Stromal cell of bone marrow (primary cell): ENCODE data around the gene THAP10.
"Not testable (repeated sequence)": the region's sequence is repeated elsewhere in the genome, so short reads cannot be mapped to it uniquely, and the experiment has no call there.

Experiments used
- DNase-seq: peaks from one replicate; pipeline ENCODE4 v3.0.0-alpha.2; 2012; ENCODE audit warnings: low read depth

THAP10 gene

DNA sequence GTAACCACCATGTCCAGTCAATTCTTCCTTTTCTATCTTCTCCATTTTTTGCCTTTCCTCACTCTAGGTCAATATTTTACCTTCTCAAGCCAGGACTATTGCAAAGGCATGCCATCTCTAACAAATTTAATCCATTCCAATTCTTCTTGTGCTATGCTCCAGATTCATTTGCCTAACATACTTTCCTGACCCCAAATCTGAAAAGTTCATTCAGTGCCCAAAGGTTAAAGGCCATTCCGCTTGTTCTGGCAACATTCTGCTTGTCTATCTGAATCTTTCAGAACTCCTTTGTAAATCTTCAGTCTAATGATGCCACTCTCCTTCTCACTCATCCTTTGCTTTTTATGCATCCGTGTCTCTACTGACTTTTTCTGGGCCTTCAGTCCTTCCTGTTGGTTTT is 15.6 kb downstream of the THAP10 start:
- DNase-seq: no peak

DNA sequence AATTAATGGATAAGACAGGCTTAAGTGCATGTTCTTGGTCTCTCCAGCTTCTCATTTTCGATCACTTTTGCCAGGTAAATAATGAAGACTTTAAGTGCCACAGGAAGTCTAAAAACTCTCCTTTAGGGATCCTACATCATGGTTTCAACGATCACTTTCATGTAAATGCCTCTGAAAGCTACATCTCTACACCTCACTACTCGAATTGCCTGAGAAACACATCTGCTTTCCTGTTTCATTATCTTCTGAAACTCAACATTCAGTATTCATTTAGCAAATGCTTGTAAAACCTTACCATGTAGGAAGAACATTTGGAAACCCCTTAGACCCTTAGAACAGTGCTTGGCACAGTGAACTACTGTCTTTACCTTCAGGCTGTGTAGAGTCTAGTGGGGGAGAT is 16.2 kb downstream of the THAP10 start:
- DNase-seq: no peak

DNA sequence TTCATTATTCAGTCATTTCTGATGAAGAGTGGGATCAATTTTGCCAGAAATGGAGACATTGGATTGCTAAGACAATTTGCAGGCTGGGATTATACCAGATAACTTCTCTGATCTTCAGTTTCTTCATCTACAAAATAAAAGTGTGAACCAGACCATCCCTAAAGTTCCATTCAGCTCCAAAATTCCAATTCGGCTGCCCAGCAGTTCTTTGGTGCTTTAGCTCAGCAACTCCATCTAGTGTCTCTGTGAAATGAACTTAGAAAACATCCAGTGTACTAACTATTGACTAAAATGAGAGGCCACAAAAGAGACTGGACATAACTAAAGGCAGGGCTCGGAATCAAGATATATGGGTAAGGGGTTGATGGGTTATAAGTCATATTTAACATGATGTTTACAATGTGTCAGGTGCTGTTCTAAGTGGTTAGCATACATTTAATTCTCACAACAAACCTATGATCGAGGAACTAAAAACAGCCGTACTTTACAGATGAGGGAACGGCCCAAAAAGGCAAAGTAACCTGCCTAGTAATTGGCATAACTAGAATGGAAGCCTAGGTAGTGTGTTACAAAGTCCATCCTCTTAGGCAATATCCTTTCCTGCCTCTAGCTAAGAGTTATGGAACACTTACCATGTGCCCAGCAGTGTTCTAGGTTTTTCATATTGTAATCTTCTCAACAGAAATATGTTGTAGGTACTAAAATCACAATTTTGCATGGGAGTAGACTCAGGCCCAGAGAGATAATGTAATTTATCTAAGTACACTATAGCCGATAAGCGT is 17.0 kb downstream of the THAP10 start:
- DNase-seq: no peak

DNA sequence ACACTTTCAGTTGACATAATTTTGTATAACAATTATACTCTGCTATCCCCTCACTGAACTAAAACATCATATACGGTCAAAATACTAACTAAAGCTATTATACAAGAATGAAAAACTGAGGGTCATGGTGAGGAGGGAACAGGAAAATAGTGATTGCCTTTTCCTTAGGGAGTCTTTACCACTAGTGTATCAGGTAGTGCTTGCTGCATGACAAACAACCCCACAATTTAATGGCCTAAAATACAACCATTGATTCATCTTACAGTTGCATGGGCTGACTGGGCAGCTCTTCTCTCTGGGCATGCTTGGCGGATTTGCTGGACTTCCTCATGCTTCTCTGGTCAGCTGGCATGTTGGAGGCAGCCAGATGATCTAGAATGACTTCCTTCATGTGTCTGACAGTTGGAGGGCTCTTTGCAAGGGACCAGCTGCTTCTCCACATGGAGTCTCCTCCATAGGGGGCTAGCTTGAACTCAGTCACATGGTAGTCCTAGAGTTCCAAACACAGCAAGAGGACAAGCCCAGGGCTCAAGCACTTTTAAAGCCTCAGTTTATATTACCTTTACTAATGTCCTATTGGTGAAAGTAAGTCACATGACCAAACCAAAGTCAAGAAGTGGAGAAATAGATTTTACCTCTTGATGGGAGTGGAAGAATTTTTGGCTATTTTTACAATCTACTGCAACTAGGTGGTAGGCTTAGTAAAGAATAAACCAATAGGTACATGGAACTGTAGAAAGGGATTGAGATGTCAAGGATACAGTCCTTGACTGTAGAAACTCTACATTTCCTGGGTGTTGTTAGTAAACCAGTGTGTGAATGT is 18.8 kb downstream of the THAP10 start:
- no peak for DNase-seq

DNA sequence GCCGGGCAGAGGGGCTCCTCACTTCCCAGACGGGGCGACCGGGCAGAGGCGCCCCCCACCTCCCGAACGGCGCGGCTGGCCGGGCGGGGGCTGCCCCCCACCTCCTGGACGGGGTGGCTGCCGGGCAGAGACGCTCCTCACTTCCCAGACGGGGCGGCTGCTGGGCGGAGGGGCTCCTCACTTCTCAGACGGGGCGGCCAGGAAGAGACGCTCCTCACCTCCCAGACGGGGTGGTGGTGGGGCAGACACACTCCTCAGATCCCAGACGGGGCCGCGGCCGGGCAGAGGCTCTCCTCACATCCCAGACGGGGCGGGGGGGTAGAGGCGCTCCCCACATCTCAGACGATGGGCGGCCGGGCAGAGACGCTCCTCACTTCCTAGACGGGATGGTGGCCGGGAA is 20.7 kb downstream of the THAP10 start:
- not testable (repeated sequence) for DNase-seq

DNA sequence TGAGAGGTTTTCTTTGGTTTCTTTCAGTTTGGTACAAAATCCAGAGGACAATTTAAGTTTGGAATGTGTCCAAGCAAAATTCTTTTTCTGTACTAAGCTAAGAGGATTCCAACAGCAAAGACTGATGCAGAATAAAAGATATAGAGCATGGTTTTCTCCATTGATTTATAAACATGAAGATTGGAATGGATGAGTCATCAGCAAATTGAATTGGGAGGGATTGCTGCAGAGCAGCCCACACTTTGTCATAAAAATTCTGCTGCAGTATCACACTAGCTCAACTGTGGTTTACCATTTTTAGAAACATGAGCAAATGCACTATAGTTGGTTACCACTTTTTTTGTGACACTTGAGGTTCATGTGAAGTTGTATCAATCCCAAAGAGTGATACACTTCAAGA is 22.2 kb downstream of the THAP10 start:
- peak; percentile 79 for DNase-seq

DNA sequence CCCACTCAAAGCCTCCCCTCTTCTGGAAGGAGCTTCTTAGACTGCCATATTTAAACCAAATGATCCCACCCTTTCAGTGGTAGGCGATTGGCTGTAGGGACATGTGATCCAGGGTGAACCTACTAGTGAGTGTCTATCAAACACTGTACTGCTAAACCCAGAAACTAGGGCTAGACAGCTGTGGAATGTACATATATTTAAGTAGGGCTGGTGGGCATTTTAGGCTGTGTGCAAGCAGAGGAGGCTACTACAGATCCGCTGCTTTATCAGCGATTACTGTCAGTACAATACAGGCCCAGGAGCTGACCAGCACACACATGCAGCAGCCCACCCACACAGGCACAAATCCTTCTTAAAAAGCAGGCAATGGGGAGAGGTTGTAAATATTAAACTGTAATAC is 22.9 kb downstream of the THAP10 start:
- no peak for DNase-seq

DNA sequence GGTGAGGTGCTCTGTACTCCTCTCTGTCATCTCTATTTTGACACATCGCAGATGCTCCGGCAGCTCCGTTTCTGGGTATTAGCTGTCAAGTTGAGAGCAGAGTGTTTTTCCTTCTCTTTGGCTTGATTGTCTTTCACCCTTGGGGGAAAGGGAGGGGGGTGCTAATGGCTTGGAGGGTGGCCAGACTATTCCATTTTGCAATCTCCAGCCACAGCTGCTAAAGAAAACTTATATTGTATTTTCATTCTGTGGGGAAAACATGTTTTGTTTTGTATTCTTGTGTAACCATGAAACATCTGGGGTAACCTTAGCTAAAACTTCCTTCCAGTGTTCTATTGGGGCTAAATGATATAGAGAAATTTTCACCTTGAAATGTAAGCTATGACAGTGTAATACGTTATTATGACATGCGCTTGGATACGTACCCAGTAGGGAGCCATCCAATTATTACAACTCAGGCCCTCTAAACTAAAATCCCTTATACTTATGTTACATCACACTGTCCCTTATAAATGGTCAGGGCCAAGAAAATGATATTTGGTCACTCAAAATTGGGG is 24.2 kb downstream of the THAP10 start:
- peak; percentile 77 for DNase-seq

DNA sequence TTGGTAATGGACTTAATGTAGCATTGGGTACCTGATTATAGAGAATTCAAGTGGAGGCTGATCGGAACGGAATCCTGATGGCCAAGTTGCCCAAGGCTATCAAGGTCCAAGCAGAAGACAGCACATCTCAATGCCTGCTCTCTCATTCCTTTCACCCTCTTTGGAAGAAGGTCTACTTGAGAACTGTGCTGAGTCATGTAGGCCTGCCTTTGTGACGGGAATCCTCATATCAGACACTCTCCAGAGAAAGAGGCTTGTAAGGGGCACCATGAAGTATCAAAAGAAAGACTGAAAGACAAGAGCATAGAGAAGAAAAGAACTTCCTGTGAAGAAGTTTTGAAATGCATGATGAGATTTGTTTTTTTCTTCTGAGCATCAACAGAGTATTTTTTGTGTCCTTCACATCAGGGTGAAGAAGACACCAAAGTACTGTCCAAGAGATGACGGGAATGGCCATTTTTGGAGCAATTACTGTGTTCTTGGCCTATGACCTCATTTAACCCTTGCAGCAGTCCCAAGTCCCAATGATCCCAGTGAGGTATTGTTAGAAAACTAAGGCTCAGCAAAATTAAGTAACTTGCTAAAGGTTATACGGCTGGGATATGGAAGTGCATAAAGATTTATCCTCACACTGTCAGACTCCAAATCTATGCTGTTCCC is 25.1 kb downstream of the THAP10 start:
- DNase-seq: no peak

DNA sequence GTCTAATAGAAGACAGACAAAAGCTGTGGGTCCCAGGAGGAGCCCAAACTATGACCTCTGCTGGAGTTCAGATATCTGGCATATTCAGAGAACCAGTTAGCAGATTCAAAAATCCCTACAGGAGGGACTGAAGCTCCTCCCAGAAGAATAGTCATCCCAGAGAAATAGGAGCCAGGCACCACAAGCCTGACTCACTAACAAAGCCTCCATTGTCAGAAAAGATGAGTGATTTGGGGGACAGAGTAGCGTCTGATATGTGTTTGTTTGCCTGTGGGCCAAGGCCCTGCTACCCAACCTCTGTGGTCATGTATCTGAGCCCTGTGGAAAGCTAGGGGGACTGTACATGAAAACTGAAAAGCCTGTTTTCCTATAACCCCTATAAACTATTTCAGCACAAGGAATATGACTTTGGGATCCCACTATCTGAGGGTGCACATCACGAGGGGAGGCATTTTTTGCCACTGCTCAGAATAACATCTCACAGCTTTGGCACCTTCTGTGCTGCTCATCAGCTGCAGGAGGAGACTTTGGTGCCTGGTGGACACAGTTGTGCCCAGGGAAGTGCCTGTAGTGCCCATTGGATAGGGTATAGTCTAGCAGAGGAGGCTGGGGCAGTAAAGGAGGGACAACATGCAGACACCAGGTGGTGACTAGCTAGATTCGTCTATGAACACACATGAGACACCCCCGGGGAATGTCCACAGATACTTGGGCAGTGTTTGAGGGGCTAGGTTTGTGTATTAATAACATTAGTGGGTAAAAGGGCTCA is 28.6 kb downstream of the THAP10 start:
- peak; percentile 89 for DNase-seq

DNA sequence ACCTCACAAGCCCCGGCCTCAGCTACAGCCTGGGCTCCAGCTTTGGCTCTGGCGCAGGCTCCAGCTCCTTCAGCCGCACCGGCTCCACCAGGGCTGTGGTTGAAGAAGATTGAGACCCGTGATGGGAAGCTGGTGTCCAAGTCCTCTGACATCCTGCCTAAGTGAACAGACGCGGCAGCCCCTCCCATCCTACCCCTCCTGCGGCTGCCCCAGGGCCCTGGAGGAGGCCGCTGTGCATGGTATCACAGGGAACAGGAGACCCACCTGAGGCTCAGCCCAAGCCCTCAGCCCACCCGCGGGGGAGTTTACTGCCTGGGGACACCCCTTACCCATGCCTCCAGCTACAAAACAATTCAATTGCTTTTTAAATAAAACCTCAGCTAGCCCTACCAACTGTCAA is 32.2 kb downstream of the THAP10 start:
- DNase-seq: no peak

DNA sequence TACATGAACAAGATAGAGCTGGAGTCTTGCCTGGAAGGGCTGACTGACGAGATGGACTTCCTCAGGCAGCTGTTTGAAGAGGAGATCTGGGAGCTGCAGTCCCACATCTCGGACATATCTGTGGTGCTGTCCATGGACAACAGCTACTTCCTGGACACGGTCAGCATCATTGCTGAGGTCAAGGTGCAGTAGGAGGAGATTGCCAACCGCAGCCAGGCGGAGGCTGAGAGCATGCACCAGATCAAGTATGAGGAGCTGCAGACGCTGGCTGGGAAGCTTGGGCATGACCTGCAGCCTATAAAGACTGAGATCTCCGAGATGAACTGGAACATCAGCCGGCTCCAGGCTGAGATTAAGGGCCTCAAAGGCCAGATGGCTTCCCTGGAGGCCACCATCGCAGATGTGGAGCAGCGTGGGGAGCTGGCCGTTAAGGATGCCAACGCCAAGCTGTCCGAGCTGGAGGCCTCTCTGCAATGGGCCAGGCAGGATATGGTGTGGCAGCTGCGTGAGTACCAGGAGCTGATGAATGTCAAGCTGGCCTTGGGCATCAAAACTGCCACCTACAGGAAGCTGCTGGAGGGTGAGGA is 32.8 kb downstream of the THAP10 start:
- DNase-seq: no peak

DNA sequence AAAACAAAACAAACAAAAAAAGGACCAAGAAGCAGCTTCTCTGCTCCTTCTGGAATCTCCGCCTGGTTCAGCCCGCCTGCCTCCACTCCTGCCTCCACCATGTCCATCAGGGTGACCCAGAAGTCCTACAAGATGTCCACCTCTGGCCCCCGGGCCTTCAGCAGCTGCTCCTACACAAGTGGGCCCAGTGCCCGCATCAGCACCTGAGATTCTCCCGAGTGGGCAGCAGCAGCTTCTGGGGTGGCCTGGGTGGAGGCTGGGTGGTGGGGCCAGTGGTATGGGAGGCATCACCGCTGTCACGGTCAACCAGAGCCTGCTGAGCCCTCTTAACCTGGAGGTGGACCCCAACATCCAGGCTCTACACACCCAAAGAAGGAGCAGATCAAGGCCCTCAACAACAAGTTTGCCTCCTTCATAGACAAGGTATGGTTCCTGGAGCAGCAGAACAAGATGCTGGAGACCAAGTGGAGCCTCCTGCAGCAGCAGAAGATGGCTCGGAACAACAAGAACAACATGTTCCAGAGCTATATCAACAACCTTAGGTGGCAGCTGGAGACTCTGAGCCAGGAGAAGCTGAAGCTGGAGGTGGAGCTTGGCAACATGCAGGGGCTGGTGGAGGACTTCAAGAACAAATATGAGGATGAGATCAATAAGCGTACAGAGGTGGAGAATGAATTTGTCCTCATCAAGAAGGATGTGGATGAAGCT is 33.5 kb downstream of the THAP10 start:
- not testable (repeated sequence) for DNase-seq

DNA sequence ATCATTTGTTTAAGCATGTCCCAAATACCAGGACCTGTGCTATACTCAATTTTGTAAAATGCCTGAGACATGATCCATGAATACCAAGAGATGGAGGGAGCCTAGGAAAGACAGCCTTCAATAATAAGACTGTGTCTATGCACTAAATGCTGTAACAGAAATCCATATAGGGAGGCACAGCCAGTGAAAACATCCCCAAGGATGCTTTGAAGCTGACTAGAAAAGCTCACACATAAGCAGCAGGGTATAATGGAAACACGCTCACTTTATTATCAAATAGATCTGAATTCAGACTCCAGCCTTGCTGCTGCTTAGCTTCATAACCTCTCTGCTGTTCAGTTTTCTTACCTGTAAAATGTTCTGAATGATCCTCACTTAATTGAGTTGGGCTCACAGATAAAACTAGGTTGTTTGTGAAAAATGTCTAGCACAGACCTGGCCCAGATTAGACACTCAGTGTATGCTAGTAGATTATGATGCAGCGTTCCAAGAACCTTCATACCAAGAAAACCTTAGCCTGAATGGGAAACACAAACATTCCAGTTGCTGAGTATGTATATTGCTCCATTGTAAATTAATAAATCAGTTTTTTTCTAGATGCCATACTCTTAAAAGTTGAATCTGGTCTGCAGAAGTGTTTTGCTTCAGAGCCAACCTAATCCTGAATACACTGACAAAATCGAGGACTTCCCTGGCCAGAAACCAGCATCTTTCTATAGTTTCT is 34.5 kb downstream of the THAP10 start:
- no peak for DNase-seq

DNA sequence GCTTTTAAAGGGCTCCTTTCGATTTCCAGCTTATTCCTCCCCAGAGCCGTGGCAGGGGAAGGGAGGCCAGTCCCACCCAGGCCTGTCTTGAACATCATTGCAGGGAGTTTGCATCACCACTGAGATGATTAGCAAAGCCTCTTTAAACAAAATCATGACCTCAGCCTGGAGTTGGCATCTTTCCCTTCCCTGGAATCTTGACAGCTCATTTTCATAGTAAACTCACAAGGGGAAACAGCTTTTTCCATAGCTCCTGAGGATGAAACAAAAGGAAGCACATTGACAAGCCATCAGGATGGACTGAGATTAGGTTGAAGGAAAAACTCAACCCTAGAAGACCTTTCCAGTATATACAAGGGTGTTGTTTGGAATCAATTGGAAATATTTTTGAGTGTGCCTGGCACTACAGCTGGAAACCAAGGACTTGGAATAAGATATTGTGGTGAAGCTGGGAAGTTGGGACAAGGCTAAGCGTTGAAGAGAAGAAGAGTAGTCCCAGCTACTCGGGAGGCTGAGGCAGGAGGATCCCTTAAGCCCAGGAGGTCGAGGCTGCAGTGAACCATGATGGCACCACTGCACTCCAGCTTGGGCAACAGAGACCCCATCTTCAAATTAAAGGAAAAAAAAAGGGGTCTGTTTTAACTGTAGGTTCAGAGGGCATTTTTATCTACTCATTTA is 35.2 kb downstream of the THAP10 start:
- DNase-seq: peak; percentile 99

DNA sequence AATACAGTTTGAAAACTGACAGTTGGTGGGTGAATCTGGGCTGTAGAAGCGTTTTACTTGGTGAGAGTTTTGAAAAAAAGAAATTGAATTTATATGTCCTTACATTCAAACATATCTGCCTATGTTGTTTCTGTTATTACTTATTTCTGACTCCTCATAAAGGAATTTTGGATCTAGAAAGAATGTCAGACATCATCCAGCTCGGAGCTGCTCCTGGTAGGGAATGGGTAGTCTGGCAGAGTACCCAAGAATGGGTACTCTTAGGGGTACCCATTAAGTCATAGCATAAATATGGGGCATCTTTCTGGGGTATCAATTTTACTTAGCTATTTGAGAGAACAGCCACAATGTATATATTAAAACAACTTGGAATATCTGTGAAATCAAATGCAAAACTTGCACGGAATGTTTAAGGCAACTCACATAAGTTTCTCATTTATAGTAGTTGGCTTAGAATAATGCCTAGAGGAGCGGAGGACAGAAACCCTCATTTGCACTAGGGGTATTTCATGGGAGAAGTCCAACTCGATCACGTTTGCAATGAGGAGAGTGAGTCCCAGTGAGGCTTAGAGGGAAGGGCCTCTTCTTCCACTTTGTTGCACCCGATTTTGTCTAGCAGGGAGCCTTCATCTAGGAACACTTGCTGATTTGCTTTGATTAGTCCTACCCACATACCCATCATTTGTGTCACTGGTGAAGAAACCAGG is 35.9 kb downstream of the THAP10 start:
- no peak for DNase-seq

DNA sequence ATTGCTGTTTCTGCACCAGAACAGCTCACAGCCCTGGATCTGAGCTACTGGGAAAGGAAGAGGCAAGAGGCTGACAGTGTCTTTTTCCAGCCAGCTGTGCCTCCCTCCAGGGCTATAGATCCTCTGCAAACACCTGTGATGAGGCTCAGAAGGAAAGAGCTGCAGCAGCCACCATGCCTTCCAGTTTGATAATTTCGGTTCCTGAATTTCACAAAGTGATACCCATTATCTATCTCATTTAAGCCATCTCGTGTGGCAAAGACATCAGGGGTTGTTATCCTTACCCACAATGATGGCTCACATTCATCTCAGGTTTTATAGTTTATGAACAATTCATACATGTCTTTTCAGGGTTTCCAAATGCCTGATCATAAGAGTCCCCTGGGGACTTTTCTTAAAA is 36.5 kb downstream of the THAP10 start:
- no peak for DNase-seq

DNA sequence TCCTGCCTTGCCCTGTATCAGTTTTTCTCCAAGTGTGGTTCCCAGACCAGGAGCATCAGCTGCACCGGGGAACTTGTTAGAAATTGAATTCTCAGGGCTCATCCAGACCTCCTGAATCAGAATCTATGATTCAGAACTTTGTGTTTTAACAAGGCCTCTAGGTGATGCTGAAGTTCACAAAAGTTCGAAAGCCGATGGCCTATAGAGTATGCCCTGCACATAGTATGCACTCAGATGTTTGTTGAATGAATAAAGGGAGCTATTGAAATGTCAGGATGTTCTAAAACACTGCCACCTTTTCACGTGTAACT is 37.6 kb downstream of the THAP10 start:
- DNase-seq: no peak
